Heart left ventricle (tissue), 16 donors: ENCODE results near the gene ACTR10. TPM values are rescaled to one million over a fixed set of nuclear protein-coding genes. Genes with fewer than 3 reads are reported as not detected.

ENCODE experiments used
- ATAC-seq, 4 donors: fragments of 200-7000 bp; cut with Tn5 transposase; one replicate each; pipeline ENCODE4 v1.9.1; 2020 to 2022; ENCODE audit warnings: moderate library complexity in 4 of 4, mild to moderate bottlenecking in 3 of 4, moderate number of reproducible peaks in 1 of 4
- DNase-seq, 5 donors: peaks; one replicate each; pipeline ENCODE4 v3.0.0-alpha.2; 2020
- H3K27ac ChIP-seq, 12 donors: fragments of 200-600 bp; sonication (generic) in 4 of 12; one replicate each; pipeline versions ENCODE4 v1.5.0 to v1.8.0; 2016 to 2022; ENCODE audit warnings: mild to moderate bottlenecking in 2 of 12
- H3K27me3 ChIP-seq, 9 donors: fragments of 200-600 bp; sonication (generic) in 2 of 9; one replicate each; pipeline versions ENCODE4 v1.5.1 to v1.8.0; 2016 to 2022; ENCODE audit warnings: mild to moderate bottlenecking in 3 of 9
- H3K36me3 ChIP-seq, 9 donors: fragments of 200-600 bp; sonication (generic) in 2 of 9; one replicate each; pipeline versions ENCODE4 v1.5.0 to v1.8.0; 2018 to 2022; ENCODE audit warnings: mild to moderate bottlenecking in 2 of 9
- H3K4me1 ChIP-seq, 12 donors: fragments of 200-600 bp; sonication (generic) in 4 of 12; one replicate each; pipeline versions ENCODE4 v1.5.0 to v1.8.0; 2016 to 2022; ENCODE audit warnings: mild to moderate bottlenecking in 3 of 12
- H3K4me3 ChIP-seq, 12 donors: fragments of 200-600 bp; sonication (generic) in 4 of 12; one replicate each; pipeline versions ENCODE4 v1.5.0 to v1.8.0; 2017 to 2022; ENCODE audit warnings: mild to moderate bottlenecking in 9 of 12, moderate library complexity in 4 of 12
- H3K9me3 ChIP-seq, 12 donors: fragments of 200-600 bp; sonication (generic) in 4 of 12; one replicate each; pipeline versions ENCODE4 v1.5.0 to v1.8.0; 2016 to 2022; ENCODE audit warnings: mild to moderate bottlenecking in 1 of 12
- CTCF ChIP-seq, 12 donors: fragments of 200-600 bp; sonication (generic) in 4 of 12; IDR thresholded peaks; one replicate each; pipeline versions ENCODE4 v1.5.0 to v1.8.0; 2018 to 2022; ENCODE audit warnings: antibody characterized with exemption in 12 of 12, mild to moderate bottlenecking in 5 of 12
- POLR2A ChIP-seq, 2 donors: fragments of 450-650 bp; IDR thresholded peaks; one replicate each; pipeline ENCODE4 v1.6.1; 2017; ENCODE audit warnings: antibody characterized with exemption in 2 of 2, mild to moderate bottlenecking in 2 of 2, moderate library complexity in 2 of 2
- WGBS, 4 donors: extraction: QIAGEN DNeasy Blood & Tissue Kit in 2 of 4; methylation state at CpG; one replicate each; pipeline versions ENCODE4 v1.1.5 to v1.1.7; 2013 to 2018; 5-methylcytosine and 5-hydroxymethylcytosine counted together
- intact Hi-C, 10 donors: fragments of 100-400 bp; cut with DNase I; formaldehyde crosslinking; loops; one replicate each; pipeline versions ENCODE4 v1.11.1 to v1.14.2; 2022
- polyA plus RNA-seq, 2 donors: library from polyadenylated mRNA; stranded (reverse); fragments of 200-250 nt; gene quantifications; one replicate each; pipeline ENCODE4 v1.2.3, GENCODE V29; 2013
- total RNA-seq, 9 donors: library from RNA; depleted of rRNA in 2 of 9; stranded (reverse); fragments of >200 nt in 2 of 9; fragmentation: NEBNext Ultra II Directional in 3 of 9; extraction: Animal tissue kit (Norgen Biotek cat#: 25700) in 3 of 9; gene quantifications; one replicate each; pipeline versions ENCODE4 v1.1.0 to v1.2.4, GENCODE V29; 2016 to 2023
- donor health status: ischemic (EF 13 %, LVEDD 7.1; RV severe dilation, severe dysfunction).
- donor health status: healthy with polysubstance abuse.
- donor health status: DM: no; HTN: yes; CAD: no.
- donor health status: DM: no; HTN: no; CAD: no.
- donor health status: ischemic (EF 25% LVEDD 6.9; RV normal size, moderate dysfunction).
- donor health status: ischemic (EF 25% LVEDD 5.7; RV mildly dilated, moderate dysfunction).
- donor health status: healthy.
- donor health status: DM: yes; HTN: yes; CAD: no.
- donor health status: ischemic (EF 35%, LVEDD 5.7; RV mildly dilated, moderate dysfunction).
- donor health status: nonischemic (EF 11% LVEDD 7.7; RV severe dilation, severe dysfunction).
- donor health status: DM: yes; HTN: yes; CAD: no.
- donor health status: PGD.
- donor health status: ischemic (EF 29% LVEDD 5.4; RV normal size, mild dysfunction).
- donor health status: nonischemic (EF 23%, LVEDD 6.1; RV moderate dilation, normal function).

ACTR10 gene
- total and polyA plus RNA-seq, 11 donors = 66.3 to 86.9 (median 78.3) TPM

GRCh38 chr14:58152014-58152857 lies 47.7 kb upstream of the ACTR10 start, which contains the start of gene ARMH4:
Gene ARMH4, minus strand, starts transcription at chr14:58152213. Its CDS starts 12,855 bp downstream, at chr14:58139358.
- peak; percentile 84 to 92 (median 91) for DNase-seq
- Histone ChIP-seq H3K27me3 (peaks cover 0 to 31% (median 0%) of the 10 kb centered on the region in 9 donors), H3K4me1 (peaks cover 0 to 19% (median 8%) of the 10 kb centered on the region in 12 donors), H3K9me3 (no peaks in the 10 kb centered on the region), H3K4me3 (peak within 1 kb of the TSS; percentile 62 to 96 (median 88)), H3K27ac (peak within 1 kb of the TSS in 11 of 12 donors; percentile 12 to 76 (median 60)), H3K36me3 (no peaks in the 10 kb centered on the region)
- WGBS, 4 donors = 0 to 1% (median 1%) methylated on average over 22 to 70 of the region's 70 CpGs
- intact Hi-C loops = loop anchor here in 1 of 10 donors (5.0 kb wide), 1 partner anchor 45 kb away; no protein-coding TSS in a partner anchor
- TF ChIP-seq CTCF (IDR thresholded peaks at IDR 0.05) = peak in 9 of 12 donors; percentile 11 to 49 (median 31)
- peak; percentile 57 to 97 for TF ChIP-seq POLR2A (IDR thresholded peaks at IDR 0.05)
- ATAC-seq = peak; percentile 98 to 99 (median 99)

DNA sequence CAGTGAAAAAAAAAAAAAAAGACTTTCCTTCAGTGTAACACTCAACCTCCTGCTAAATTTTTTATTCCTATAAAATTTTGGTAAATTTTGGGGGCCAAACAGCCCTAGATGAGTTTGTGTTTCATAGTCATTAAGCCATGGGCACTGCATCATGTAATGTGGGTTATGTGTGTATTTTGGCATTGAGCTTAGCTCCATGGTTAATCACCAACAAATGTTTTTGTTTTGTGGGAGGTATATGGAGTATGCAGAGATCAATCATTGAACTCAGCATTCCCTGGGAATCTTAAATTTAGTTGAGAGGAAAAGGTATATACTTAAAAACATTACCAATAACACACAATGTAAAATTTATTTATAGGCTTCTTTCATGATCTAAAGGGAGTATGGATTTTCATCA lies 39.4 kb upstream of the ACTR10 start:
- no peaks in the 10 kb centered on the region for H3K36me3 ChIP-seq
- no peak for DNase-seq
- H3K4me1 ChIP-seq = no peaks in the 10 kb centered on the region
- no peak overlapping the region for H3K27ac ChIP-seq
- H3K9me3 ChIP-seq = no peaks in the 10 kb centered on the region
- TF ChIP-seq CTCF (IDR thresholded peaks at IDR 0.05) = no peak
- TF ChIP-seq POLR2A (IDR thresholded peaks at IDR 0.05) = no peak
- intact Hi-C loops = no loop called here
- peaks cover 0 to 3% (median 0%) of the 10 kb centered on the region in 9 donors for H3K27me3 ChIP-seq
- no peak for ATAC-seq
- H3K4me3 ChIP-seq = no peak overlapping the region

- DNase-seq (peak; percentile 74 to 90 (median 81)), ATAC-seq (peak; percentile 42 to 82 (median 76))
- 33 to 38% (median 36%) methylated on average over 10 of the region's 10 CpGs for WGBS, 4 donors
- Histone ChIP-seq H3K4me1 (peaks cover 0 to 5% (median 0%) of the 10 kb centered on the region in 12 donors), H3K9me3 (no peaks in the 10 kb centered on the region), H3K36me3 (no peaks in the 10 kb centered on the region), H3K4me3 (no peak overlapping the region), H3K27ac (no peak overlapping the region), H3K27me3 (no peaks in the 10 kb centered on the region)
- intact Hi-C loops = loop anchor here (1.0 to 5.0 kb wide), 5 partner anchors 57 to 669 kb away; no protein-coding TSS in a partner anchor
- TF ChIP-seq CTCF (IDR thresholded peaks at IDR 0.05) = peak; percentile 79 to 96 (median 91)
- TF ChIP-seq POLR2A (IDR thresholded peaks at IDR 0.05) = no peak
These were observed 33.7 kb upstream of the ACTR10 start for GRCh38 chr14:58166005-58166983.
